ENCODE results near the gene SYT2.

Gene SYT2

DNA sequence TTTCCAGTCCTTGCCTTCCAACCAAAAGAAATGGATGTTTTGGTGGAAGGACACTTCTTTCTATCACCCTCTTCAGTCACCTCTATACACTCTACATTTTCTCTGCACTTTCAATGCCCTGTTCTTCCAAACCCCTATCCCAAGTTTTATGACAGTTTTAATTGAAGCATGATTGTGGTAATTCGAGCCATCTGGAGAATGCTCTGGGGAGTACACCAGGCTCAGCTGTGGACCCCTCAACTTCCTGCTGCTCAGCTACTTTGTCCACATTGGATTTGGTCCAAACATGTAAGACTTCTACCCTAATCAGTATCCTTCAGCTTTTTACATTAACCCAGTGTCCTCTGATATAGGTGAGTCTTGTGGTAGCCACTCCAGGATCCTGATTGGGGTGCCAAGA is 129.6 kb downstream of the SYT2 start:
- TF ChIP-seq, protein P1, sequence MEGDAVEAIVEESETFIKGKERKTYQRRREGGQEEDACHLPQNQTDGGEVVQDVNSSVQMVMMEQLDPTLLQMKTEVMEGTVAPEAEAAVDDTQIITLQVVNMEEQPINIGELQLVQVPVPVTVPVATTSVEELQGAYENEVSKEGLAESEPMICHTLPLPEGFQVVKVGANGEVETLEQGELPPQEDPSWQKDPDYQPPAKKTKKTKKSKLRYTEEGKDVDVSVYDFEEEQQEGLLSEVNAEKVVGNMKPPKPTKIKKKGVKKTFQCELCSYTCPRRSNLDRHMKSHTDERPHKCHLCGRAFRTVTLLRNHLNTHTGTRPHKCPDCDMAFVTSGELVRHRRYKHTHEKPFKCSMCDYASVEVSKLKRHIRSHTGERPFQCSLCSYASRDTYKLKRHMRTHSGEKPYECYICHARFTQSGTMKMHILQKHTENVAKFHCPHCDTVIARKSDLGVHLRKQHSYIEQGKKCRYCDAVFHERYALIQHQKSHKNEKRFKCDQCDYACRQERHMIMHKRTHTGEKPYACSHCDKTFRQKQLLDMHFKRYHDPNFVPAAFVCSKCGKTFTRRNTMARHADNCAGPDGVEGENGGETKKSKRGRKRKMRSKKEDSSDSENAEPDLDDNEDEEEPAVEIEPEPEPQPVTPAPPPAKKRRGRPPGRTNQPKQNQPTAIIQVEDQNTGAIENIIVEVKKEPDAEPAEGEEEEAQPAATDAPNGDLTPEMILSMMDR (IDR thresholded peaks at IDR 0.05; ENCODE audit: extremely low read depth, missing control alignments): no peak

DNA sequence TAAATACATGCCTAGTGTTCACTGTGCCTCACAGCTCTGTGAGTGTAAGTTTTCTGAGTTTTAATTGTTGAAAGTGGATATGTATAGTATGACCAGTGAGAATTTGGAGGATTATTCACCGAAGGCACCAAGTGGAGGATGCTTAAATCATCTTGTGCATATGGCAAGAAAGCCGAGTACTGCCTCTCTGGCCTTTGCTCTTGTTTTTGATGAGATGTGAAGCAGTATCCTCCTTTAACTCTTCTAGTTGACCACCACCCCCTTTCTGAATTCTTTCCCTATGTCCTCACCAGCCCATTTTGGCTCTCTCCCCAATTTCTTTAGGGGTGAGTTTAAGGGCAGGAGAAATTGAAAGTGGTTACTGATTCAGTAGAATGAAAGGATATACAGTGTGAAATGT is 130.4 kb downstream of the SYT2 start:
- no peak for DNase-seq (ENCODE audit: low spot score)
- TF ChIP-seq, protein P1 (IDR thresholded peaks at IDR 0.05; ENCODE audit: extremely low read depth, missing control alignments): no peak

More for the DNA sequence above, 129.6 kb downstream of the SYT2 start:
- no peak for DNase-seq (ENCODE audit: low spot score)

DNA sequence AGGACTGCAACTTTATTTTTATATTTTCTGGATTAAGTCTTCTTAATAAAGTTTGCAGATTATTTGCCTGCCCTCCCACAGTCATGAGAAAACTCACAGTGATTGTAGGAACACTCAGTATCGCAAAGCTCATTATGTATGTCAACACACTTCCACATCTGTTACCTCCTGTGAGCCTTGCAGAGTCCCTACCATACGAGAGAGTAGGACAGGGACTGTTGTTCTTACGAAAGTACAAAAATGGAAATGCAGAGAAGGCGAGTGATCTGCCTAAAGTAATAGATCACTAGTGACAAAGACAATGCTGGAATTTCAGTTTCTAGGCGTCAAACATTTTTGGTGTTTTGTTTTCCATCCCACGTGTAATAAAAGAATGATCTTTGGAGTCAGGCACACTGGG is 131.7 kb downstream of the SYT2 start:
- TF ChIP-seq, protein P1 (IDR thresholded peaks at IDR 0.05; ENCODE audit: extremely low read depth, missing control alignments): no peak

DNA sequence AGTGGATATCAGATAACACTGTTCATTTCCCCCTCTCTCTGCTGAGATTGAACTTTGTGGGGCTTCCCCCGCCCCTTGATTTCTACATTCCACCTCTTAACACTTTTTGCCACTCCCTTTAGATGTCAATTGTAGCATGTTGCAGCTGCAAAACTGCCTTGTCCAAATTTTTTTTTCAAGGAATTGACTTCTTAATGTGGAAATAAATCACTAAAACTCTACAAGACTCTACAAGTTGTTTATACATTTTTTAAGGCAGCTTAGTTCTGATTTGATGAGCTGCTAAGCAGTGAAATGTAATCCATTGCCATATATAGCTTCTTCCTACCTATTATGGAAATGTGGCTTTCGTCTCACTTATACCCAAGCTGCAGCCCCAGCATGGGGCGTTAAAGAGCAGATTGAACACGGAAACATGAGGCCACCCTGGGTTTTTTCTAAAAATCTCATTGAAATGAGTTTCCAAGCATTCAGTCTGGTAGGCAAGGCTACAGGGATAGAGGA is 132.2 kb downstream of the SYT2 start:
- TF ChIP-seq, protein P1 (IDR thresholded peaks at IDR 0.05; ENCODE audit: extremely low read depth, missing control alignments): no peak
- no peak for DNase-seq (ENCODE audit: low spot score)

More for the DNA sequence above, 131.7 kb downstream of the SYT2 start:
- no peak for DNase-seq (ENCODE audit: low spot score)

DNA sequence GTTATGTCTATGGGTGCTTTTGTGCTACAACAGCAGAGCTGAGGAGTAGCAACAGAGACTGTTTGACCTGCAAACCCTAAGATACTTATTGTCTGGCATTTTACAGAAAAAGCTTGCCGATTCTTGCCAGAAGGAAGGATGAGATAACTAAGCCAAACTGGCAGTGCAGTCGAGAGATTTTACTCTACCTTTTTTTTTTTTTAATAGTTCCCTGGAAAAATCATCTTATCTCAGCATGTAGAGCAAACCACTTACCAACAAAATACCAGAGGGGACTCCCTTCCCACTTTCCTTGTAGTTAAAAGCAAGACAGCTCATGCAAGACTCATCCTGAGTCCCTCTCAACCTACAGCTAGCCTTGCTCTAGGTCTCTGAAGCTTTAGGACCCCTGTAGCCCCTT is 132.9 kb downstream of the SYT2 start:
- DNase-seq (ENCODE audit: low spot score): no peak
- TF ChIP-seq, protein P1 (IDR thresholded peaks at IDR 0.05; ENCODE audit: extremely low read depth, missing control alignments): no peak

DNA sequence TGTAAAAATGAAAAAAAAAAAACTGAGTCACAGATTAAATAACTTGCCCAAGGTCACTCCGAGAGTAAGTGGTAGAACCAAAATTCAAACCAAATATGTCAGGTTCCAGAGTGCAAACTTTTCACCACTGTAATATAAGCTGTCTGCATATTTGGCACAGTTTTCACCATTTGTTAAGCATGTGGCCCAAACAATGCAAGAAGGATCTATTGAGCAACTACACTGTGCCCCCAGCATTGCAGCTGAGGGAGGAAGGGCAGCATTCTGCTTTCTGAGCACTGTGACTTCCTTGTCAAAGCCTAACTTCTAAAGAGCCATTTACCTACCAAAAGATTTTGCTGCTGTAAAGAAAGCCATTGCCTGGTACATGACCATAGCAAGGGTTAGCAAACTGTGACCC is 133.4 kb downstream of the SYT2 start:
- no peak for DNase-seq (ENCODE audit: low spot score)
- TF ChIP-seq, protein P1 (IDR thresholded peaks at IDR 0.05; ENCODE audit: extremely low read depth, missing control alignments): no peak

DNA sequence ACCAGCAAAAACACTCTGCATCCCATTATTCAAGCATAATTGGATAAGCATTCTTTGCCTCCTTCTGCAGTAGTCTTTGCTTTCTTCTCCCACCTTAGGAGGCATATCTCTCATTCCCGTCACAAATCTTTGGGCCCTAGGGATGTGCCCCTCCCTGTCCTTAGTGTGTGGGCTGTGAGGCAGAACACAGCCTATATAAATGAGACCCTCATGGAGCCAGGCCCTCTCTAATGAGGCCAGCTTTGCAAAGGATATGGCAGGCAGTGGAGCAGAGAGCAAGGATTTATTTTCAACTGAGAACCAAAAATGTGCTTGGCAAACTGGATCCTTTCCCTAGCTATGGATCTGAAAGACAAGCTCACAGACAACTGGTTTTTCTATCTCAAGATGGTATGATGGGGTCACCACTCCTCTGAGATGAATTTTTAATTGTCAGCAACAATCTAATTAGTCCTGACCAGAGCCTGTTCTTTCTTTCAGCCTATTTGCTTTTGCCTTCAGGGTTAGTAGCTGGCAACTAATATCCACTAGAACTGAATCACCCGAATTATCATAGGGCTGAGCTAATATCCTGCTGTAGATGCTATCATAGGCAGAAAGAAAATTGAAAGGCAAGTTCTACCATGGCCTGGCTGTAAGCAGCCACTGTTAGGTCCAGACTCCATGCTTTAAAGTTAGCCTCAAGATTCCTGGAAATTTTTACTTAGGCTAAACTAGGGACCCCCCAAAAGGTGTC is 134.2 kb downstream of the SYT2 start:
- no peak for DNase-seq (ENCODE audit: low spot score)
- TF ChIP-seq, protein P1 (IDR thresholded peaks at IDR 0.05; ENCODE audit: extremely low read depth, missing control alignments): no peak
